ENCODE results near the gene COL23A1. TPM values are rescaled to one million over a fixed set of nuclear protein-coding genes. Genes with fewer than 3 reads are reported as not detected.

Gene COL23A1
- total RNA-seq, 4 donors from 2014 or later: 7.9 to 20.4 (median 12.0) TPM

GRCh38 chr5:178622679-178623247 is 32.6 kb upstream of the COL23A1 start:
- no peaks in the 10 kb centered on the region for H3K9me3 ChIP-seq
- no peaks in the 10 kb centered on the region for H3K27me3 ChIP-seq
- no peak overlapping the region for H3K4me3 ChIP-seq
- no peak overlapping the region for H3K27ac ChIP-seq
- TF ChIP-seq CTCF (IDR thresholded peaks at IDR 0.05) (no peak), EP300 (IDR thresholded peaks at IDR 0.05) (no peak), POLR2A (IDR thresholded peaks at IDR 0.05) (no peak)
- peaks cover 0 to 51% (median 0%) of the 10 kb centered on the region in 3 donors for H3K36me3 ChIP-seq
- 82 to 87% methylated on average over 4 of the region's 4 CpGs for WGBS, 2 donors
- H3K4me1 ChIP-seq: peaks cover 0 to 72% (median 27%) of the 10 kb centered on the region in 4 donors
- DNase-seq (ENCODE audit: low spot score in 2 of 2): no peak

DNA sequence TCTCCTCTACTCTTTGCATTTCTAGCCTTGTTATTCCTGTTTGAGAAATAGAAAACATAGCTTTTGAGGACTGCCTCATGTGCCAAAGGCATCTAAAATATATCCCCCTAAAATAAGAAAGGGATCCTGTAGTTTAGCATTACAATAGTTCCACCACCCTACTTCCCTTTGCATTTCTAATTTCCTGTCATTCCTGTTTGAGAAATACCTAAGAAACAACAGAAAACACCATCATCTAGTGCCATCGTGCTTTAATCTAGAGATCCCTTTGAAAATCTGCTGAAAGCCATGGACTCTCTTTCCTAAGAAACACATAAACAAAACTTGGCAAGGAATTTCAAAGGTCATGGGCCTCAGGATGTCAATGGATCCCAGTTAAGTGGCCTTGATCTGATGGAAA is 29.2 kb upstream of the COL23A1 start:
- Histone ChIP-seq H3K4me1 (peaks cover 0 to 70% (median 19%) of the 10 kb centered on the region in 4 donors), H3K27me3 (no peaks in the 10 kb centered on the region), H3K4me3 (no peak overlapping the region), H3K27ac (no peak overlapping the region), H3K36me3 (peaks cover 0 to 85% (median 13%) of the 10 kb centered on the region in 3 donors), H3K9me3 (no peaks in the 10 kb centered on the region)
- TF ChIP-seq EP300 (IDR thresholded peaks at IDR 0.05) (no peak), POLR2A (IDR thresholded peaks at IDR 0.05) (no peak), CTCF (IDR thresholded peaks at IDR 0.05) (no peak)
- WGBS, 2 donors: 39 to 47% methylated on average over 1 of the region's 1 CpG
- no peak for DNase-seq (ENCODE audit: low spot score in 2 of 2)

DNA sequence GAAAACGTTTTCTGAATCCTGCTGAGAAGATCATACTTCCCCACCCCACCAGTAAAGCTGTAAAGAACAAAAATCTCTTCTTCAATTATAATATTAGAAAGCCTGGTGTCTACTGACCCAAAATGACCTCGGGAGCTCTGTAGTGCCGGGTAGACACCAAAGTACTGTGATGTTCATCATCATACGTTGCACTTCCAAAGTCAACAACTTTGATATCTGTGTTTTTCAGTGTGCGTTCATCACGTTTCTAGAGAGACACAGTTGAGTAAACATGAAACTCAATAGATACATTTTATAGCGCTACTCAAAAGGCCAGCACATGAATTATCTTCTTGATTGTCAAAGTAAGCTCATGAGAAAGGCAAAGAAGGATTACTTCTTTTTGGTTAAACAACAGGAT is 22.1 kb upstream of the COL23A1 start:
- WGBS, 2 donors: 63 to 67% methylated on average over 7 of the region's 7 CpGs
- TF ChIP-seq POLR2A (IDR thresholded peaks at IDR 0.05) (no peak), CTCF (IDR thresholded peaks at IDR 0.05) (no peak), EP300 (IDR thresholded peaks at IDR 0.05) (no peak)
- Histone ChIP-seq H3K36me3 (peaks cover 0 to 98% (median 26%) of the 10 kb centered on the region in 3 donors), H3K9me3 (no peaks in the 10 kb centered on the region), H3K27me3 (no peaks in the 10 kb centered on the region), H3K4me1 (peaks cover 0 to 14% (median 0%) of the 10 kb centered on the region in 4 donors), H3K27ac (no peak overlapping the region), H3K4me3 (no peak overlapping the region)
- DNase-seq (ENCODE audit: low spot score in 2 of 2): no peak

- TF ChIP-seq POLR2A (IDR thresholded peaks at IDR 0.05): no peak
- no peak for TF ChIP-seq EP300 (IDR thresholded peaks at IDR 0.05)
- TF ChIP-seq CTCF (IDR thresholded peaks at IDR 0.05): no peak
- no peaks in the 10 kb centered on the region for H3K4me1 ChIP-seq
- 86 to 91% methylated on average over 3 of the region's 3 CpGs for WGBS, 2 donors
- H3K27ac ChIP-seq: no peak overlapping the region
- no peak overlapping the region for H3K4me3 ChIP-seq
- no peaks in the 10 kb centered on the region for H3K27me3 ChIP-seq
- H3K9me3 ChIP-seq: no peaks in the 10 kb centered on the region
- peaks cover 0 to 99% (median 8%) of the 10 kb centered on the region in 3 donors for H3K36me3 ChIP-seq
- DNase-seq (ENCODE audit: low spot score in 2 of 2): no peak
These were observed 16.1 kb upstream of the COL23A1 start for GRCh38 chr5:178606269-178606668.

- Histone ChIP-seq H3K27ac (no peak overlapping the region), H3K36me3 (peaks cover 0 to 99% (median 8%) of the 10 kb centered on the region in 3 donors), H3K9me3 (no peaks in the 10 kb centered on the region), H3K4me1 (no peaks in the 10 kb centered on the region), H3K4me3 (no peak overlapping the region), H3K27me3 (no peaks in the 10 kb centered on the region)
- DNase-seq (ENCODE audit: low spot score in 2 of 2): no peak
- WGBS, 2 donors: 81 to 84% methylated on average over 3 of the region's 3 CpGs
- TF ChIP-seq EP300 (IDR thresholded peaks at IDR 0.05) (no peak), POLR2A (IDR thresholded peaks at IDR 0.05) (no peak), CTCF (IDR thresholded peaks at IDR 0.05) (no peak)
These were observed 15.6 kb upstream of the COL23A1 start for GRCh38 chr5:178605788-178606187.

Data from tibial nerve (tissue), 4 donors.